CD1c-positive myeloid dendritic cell (primary cell): ENCODE data around the gene MZF1.

Experiments used
- DNase-seq: peaks from one replicate; pipeline ENCODE4 v3.0.0-alpha.2; 2016; ENCODE audit errors: extremely low spot score

The MZF1 gene

DNA sequence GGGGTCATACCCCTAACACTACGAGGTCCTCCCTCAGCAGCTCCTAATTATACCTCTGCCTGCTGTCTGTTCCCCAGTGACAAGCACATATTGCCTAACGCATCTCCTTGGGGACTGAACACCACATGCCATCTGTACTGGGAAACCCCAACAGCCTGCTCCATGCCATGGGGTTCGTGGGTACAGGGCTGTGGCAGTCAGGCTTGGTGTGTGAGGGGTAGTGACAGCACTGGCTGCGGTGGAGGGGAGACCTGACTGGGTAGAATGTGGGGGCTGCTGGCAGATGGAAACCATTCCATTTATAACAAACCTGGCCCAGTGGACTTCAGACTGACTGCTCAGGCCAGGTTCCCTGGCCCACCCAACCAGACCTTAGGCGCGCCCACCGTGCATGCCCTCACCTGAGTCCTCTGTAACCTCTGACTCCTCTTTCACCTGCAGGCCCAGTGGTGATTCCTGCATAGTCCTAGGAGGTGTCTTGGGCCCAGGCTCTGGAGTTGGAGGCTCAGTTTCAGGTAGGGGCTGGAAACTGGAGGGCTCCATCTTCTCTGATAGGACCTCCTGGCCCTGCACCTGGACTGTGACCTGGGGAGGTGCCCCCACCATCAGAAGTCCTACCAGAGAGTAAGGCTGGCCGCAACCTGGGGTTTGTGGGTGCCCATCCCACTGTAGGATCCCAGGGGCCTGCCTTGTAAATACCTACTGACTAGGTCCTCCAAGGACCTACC lies 3.0 kb downstream of the MZF1 start:
- no peak for DNase-seq

GRCh38 chr19:58569191-58569942 lies 3.8 kb downstream of the MZF1 start:
- DNase-seq, result no peak

- no peak for DNase-seq
These were observed 4.5 kb downstream of the MZF1 start for GRCh38 chr19:58568453-58569130.

DNA sequence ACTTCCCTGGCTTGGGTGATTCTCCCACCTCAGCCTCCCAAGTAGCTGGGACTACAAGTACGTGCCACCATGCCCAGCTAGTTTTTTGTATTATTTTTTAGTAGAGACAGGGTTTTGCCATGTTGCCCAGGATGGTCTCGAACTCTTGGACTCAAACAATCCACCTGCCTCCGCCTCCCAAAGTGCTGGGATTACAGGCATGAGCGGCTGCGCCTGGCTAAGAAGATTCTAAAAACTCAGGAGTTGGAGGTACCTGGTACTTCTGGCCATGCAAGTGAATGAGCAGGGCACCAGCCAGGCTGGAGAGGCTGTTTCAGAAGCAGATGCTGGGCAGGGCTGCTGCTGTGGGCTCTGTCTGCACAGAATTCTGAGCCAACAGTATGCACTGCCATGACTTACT lies 6.1 kb downstream of the MZF1 start:
- no peak for DNase-seq

DNA sequence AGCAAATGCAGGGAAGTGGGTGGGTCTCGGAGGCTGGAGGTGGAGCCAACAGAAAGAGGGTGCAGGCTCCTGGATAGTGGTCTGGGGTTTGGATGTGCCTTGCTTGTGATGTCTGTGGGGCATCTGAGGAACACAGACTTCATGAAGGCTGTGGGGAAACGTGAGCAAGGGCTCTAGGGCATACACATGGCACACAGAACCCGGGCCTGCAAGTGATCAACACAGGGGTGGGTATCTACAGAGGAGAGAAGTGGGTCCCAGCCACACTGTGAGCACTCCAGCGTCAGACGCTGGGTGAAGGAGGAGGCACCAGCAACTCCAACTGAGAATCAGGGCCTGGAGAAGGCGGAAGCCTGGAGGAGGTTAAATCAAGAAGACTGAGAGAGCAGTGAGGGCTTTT lies 9.3 kb downstream of the MZF1 start:
- no peak for DNase-seq

GRCh38 chr19:58563034-58563573 lies 10.0 kb downstream of the MZF1 start:
- DNase-seq, result no peak

DNA sequence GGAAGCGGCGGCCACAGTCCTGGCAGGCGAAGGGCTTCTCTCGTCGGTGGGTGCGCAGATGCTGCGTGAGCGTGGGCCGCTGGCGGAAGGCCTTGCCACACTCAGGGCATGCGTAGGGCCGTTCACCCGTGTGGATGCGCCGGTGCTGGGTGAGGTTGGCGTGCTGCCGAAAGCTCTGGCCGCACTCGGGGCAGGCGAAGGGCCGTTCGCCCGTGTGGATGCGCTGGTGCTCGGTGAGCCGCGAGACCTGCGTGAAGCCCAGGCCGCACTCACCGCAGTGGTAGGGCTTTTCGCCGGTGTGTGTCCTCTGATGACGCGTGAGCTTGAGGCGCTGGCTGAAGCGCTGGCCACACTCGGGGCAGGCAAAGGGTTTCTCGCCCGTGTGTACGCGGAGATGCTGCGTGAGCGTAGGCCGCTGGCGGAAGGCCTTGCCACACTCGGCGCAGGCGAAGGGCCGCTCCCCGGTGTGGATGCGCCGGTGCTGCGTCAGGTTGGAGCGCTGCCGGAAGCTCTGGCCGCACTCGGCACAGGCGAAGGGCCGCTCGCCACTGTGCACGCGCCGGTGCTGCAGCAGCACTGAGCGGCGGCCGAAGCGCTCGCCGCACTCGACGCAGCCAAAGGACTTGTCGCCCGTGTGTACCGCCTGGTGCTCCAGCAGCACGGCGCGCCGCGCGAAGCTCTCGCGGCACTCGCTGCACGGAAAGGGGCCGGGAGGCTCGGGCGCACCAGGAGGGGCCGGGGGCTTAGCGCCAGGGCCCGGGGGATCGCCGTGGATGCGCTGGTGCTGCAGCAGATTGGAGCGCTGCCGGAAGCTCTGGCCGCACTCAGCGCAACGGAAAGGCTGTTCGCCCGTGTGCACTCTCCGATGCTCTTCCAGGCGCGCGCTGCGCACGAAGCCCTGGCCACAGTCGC lies 10.8 kb downstream of the MZF1 start:
- peak; percentile 43 for DNase-seq

DNA sequence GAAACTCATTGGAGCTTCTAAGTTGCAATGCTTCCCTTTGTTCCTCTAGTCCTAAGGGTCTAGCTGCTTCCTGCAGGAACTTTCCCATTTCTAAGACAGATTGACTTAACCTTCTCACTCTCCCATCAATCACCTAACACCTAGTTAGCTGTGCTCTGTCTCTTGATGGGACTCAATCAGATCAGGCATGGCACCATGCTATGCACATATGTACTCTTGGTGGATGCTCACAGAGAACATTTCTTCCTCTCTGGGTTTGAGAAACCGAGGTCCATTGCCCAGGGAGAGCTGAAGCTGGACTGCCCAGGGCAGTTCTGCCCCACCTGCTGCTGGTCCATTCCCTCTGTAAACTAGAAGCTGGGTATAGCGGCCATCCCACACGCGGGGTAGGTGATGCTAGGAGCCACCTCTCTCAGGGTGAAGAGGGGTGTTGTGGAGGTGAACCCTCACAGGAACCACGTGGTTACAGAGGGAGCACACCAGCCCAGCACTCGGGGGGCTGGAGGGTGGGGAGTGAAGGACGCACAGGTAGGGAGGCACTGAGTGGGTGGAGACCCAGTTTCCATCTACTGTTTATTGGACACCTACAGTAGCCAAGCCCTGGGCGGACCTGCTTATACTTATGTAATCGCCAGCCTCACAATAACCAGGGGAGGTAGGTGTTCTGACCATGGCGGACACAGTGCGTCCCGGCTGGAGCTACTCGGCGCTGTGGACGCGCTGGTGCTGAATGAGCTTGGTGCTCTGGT lies 11.6 kb downstream of the MZF1 start:
- DNase-seq, result no peak

DNA sequence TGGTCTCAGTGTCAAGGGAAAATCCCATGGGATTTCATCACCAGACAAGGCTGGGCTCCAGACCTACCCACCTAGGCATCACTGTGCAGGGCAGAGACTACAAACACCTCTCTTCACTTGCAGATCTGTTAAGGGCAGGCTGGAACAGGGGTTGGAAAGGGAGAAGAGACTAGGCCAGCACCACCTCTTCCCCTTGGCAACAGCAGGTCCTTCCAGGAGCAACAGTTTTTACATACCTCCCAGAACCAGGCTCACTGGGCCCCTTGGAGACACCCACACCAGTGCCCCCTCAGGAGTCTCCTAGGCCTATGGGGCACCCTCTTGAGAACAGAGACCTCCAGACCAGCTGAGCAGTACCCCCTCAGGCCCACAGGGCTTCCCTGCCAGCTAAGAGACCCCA lies 12.2 kb downstream of the MZF1 start:
- no peak for DNase-seq

DNA sequence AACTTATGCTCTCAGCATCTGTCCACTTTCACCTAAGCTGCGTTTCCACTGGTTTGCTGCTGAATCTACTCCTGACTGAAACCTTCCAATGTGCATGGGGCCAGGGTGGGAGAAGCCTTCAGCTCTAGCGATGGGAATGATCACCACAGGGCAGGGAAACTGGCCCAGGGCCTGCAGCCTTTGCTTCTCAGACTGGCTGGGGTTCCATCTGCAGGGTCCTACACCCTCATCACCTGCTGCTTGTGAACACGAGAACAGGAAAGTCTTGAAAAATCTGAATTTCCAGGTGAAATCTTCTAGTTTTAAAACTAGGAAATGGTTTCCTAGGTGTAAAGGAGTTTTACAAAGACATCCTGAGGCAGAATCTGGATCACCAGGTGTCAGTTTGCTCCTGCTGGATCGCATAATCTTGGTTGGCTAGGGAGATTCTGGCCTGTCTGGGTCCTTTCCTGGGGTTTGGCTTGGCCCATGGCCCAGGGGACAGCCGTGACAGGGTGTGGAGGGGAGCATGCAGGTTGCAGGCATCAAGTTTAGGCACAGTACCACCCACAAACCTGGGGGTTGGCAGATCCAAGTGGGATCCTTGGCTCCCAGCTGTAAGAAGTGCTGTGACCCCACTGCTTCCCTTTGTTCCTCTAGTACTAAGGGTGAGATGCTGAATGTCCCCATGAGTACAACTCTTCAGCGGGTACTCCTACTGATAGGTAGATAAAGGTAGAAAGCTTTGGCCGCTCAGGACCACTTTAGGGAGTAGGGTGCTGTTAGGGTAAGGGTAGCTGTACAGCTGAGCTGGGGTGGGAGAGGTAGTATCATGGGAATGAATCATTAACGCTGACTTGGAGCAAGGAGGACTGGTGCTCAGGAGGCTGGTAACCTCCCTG lies 12.9 kb downstream of the MZF1 start:
- DNase-seq, result no peak

GRCh38 chr19:58559275-58560006 lies 13.7 kb downstream of the MZF1 start:
- DNase-seq, result peak; percentile 90

GRCh38 chr19:58558623-58559274 lies 14.4 kb downstream of the MZF1 start:
- DNase-seq, result peak; percentile 100

GRCh38 chr19:58558066-58558622 lies 15.0 kb downstream of the MZF1 start, which contains the start of gene UBE2M:
UBE2M (minus strand) TSS chr19:58558611; CDS start chr19:58558381, 230 bp downstream.
- peak; percentile 49 for DNase-seq

GRCh38 chr19:58557221-58558065 lies 15.7 kb downstream of the MZF1 start:
- DNase-seq, result no peak

- DNase-seq, result no peak
These were observed 16.4 kb downstream of the MZF1 start for GRCh38 chr19:58556622-58557220.

DNA sequence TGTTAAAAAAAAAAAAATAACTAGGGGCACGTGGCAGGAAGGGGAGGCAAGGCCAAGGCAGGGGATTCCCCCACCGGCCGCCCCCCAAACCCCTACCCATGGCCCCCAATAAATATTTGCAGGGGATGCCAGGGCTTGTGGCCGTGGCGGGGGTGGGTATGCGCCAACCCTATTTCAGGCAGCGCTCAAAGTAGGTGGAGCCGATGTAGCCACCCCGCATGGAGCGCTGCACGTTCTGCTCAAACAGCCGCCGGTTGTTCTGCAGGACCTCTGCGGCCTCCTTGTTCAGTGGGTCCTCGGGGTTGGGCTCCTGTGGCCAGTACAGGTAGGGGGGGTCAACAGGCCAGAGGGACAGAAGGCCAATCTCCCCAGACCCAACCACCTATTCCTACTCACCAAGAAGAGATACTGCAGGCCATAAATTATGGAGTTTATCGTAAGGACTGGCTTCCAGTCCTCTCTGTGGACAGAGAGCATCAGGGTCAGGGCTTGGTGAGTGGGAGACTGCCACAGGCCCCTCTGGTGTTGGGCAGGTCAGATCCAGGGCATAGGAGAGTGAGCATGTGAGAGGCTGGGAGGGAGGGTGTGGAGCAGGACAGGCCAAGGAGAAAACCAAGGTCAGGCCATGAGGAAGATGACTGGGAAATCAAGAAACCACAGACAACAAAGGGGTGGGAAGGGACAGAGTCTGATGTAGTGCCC lies 17.1 kb downstream of the MZF1 start:
- DNase-seq, result no peak
